ENCODE results near the gene WWTR1.
A peak's percentile ranks its signal among the peaks of the same experiment; 100 is the strongest.

DNA sequence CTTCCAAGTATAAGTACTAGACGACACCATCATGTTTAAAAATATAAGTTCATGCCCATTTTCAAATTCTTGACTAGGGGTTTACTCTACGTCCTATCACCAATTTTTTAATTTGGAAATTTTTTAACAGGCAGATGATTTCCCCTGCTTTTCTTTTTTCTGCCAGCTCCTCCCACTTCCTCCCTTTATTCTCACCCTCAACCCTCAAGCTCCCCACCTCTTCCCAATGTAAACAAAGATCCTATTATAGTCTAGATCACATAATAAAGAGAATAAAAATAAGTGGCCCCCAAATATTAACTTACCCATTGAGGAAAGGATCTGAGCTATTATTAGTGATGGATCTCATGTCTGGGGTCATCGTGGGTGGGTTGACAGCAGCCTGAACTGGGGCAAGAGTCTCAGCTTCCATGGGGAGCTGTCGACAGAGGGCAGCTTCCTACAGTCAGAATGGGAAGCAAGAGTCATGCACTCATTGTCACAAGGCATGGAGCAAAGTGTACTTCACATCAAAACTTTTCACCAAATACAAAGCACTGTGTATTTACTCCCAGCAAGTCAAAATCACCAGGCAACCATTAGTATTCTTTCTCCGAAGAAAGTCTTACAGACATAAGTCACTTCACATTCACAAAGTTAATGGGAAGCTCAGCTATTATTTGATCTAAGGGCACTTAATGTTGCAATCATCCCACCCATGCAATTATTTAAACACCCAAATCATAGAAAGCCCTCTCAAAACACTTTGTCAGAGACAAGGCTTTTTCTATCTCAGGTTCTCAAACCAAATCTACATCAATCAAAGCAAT is 130.1 kb downstream of the WWTR1 start:
- TF ChIP-seq POLR2A (IDR thresholded peaks at IDR 0.05): no peak
- TF ChIP-seq, protein P1, sequence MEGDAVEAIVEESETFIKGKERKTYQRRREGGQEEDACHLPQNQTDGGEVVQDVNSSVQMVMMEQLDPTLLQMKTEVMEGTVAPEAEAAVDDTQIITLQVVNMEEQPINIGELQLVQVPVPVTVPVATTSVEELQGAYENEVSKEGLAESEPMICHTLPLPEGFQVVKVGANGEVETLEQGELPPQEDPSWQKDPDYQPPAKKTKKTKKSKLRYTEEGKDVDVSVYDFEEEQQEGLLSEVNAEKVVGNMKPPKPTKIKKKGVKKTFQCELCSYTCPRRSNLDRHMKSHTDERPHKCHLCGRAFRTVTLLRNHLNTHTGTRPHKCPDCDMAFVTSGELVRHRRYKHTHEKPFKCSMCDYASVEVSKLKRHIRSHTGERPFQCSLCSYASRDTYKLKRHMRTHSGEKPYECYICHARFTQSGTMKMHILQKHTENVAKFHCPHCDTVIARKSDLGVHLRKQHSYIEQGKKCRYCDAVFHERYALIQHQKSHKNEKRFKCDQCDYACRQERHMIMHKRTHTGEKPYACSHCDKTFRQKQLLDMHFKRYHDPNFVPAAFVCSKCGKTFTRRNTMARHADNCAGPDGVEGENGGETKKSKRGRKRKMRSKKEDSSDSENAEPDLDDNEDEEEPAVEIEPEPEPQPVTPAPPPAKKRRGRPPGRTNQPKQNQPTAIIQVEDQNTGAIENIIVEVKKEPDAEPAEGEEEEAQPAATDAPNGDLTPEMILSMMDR (IDR thresholded peaks at IDR 0.05): peak in 3 of 4 donors; percentile 15 to 27 (median 21)

All from right lobe of liver (tissue), 4 donors.